ENCODE results near the gene USH2A. TPM values are rescaled to one million over a fixed set of nuclear protein-coding genes. Genes with fewer than 3 reads are reported as not detected.

Gene USH2A
- total and polyA plus RNA-seq, 12 donors: 0.03 to 1.9 (median 0.16) TPM; not detected in 3

DNA sequence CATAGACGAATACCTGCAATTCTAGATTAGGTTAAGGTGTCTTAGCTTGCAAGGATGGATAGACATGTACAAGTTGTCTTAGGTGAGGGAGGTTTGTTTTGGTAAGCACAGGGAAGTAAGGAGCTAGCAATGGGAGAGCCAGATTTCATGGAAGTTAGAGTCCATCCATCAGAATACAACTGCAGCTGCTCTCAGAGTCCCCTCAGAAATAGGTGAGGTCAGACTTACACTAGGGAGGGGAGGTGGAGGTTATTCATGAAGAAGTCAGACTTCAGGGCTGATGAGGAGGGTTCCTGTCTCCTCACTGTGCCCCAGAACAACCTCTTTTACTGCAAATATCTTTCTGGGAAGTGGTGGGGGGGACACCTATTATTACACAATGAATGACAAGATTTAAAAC lies 770.9 kb downstream of the USH2A start:
- H3K27me3 ChIP-seq: no peaks in the 10 kb centered on the region
- H3K9me3 ChIP-seq (replicated peaks in 1 of 3): no peaks in the 10 kb centered on the region
- TF ChIP-seq, protein P1, sequence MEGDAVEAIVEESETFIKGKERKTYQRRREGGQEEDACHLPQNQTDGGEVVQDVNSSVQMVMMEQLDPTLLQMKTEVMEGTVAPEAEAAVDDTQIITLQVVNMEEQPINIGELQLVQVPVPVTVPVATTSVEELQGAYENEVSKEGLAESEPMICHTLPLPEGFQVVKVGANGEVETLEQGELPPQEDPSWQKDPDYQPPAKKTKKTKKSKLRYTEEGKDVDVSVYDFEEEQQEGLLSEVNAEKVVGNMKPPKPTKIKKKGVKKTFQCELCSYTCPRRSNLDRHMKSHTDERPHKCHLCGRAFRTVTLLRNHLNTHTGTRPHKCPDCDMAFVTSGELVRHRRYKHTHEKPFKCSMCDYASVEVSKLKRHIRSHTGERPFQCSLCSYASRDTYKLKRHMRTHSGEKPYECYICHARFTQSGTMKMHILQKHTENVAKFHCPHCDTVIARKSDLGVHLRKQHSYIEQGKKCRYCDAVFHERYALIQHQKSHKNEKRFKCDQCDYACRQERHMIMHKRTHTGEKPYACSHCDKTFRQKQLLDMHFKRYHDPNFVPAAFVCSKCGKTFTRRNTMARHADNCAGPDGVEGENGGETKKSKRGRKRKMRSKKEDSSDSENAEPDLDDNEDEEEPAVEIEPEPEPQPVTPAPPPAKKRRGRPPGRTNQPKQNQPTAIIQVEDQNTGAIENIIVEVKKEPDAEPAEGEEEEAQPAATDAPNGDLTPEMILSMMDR (IDR thresholded peaks at IDR 0.05): no peak
- TF ChIP-seq POLR2A (IDR thresholded peaks at IDR 0.05): no peak
- H3K27ac ChIP-seq: no peak overlapping the region
- no peaks in the 10 kb centered on the region for H3K36me3 ChIP-seq (replicated peaks in 1 of 2)
- H3K4me1 ChIP-seq (replicated peaks in 1 of 2): no peaks in the 10 kb centered on the region
- intact Hi-C loops (cut with DNase I): loop anchor here in 1 of 2 donors (5.0 kb wide), 1 partner anchor 140 kb away; no protein-coding TSS in a partner anchor
- no peak for DNase-seq
- no peak overlapping the region for H3K4me3 ChIP-seq
- WGBS, 4 donors: 68 to 81% (median 75%) methylated on average over 1 of the region's 1 CpG

DNA sequence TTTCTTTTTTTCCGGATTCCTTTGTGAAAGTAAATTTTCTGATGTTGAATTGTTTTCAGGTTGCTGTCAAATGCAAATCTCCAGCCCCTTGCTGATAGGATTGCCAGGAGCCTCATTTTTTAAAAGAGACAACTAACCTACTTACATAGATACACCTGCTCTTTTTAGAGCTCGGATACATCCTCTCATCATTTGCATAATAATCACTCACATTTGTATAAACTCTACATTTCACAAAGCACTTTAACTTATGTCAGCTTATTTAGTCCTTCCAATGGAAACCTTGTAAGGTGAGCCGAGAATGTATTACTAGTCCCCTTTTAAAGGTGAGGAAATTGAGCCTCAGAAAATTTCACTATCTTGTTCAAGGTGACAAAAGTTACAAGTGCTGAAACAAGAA lies 771.4 kb downstream of the USH2A start:
- Histone ChIP-seq H3K36me3 (replicated peaks in 1 of 2) (no peaks in the 10 kb centered on the region), H3K4me1 (replicated peaks in 1 of 2) (no peaks in the 10 kb centered on the region), H3K4me3 (no peak overlapping the region), H3K27me3 (no peaks in the 10 kb centered on the region), H3K9me3 (replicated peaks in 1 of 3) (no peaks in the 10 kb centered on the region), H3K27ac (no peak overlapping the region)
- no peak for DNase-seq
- TF ChIP-seq, protein P1 (IDR thresholded peaks at IDR 0.05): no peak
- TF ChIP-seq POLR2A (IDR thresholded peaks at IDR 0.05): no peak
- 59 to 68% (median 63%) methylated on average over 3 of the region's 3 CpGs for WGBS, 4 donors
- intact Hi-C loops (cut with DNase I): loop anchor here in 1 of 2 donors (5.0 kb wide), 1 partner anchor 140 kb away; no protein-coding TSS in a partner anchor

- 51 to 57% (median 55%) methylated on average over 9 of the region's 9 CpGs for WGBS, 4 donors
- intact Hi-C loops (cut with DNase I): loop anchor here in 1 of 2 donors (5.0 kb wide), 1 partner anchor 142 kb away; no protein-coding TSS in a partner anchor
- no peaks in the 10 kb centered on the region for H3K36me3 ChIP-seq (replicated peaks in 1 of 2)
- no peaks in the 10 kb centered on the region for H3K9me3 ChIP-seq (replicated peaks in 1 of 3)
- H3K4me3 ChIP-seq: no peak overlapping the region
- DNase-seq: no peak
- no peak overlapping the region for H3K27ac ChIP-seq
- TF ChIP-seq, protein P1 (IDR thresholded peaks at IDR 0.05): no peak
- no peak for TF ChIP-seq POLR2A (IDR thresholded peaks at IDR 0.05)
- no peaks in the 10 kb centered on the region for H3K27me3 ChIP-seq
- no peaks in the 10 kb centered on the region for H3K4me1 ChIP-seq (replicated peaks in 1 of 2)
Observed at GRCh38 chr1:215650446-215651149, 772.6 kb downstream of the USH2A start.

DNA sequence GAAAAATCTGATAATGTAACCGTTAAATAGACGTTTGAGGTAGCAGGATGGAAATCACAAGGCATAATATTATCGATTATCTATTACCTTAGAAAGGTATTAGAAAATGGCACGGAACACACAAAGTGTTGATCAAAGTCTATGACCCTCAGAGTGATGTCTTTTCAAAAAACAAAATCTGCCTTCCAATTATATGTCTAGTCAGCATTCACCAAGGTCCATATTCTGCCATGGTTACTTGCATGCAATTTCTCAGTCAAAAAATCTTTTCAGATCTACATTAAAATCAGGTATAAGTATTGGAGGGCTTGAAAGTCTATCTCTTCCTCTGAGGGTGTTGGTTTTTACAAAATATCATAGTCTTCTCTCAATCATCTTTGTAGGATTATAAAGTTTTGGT lies 774.3 kb downstream of the USH2A start:
- WGBS, 4 donors: 86 to 94% (median 89%) methylated on average over 4 of the region's 4 CpGs
- no peaks in the 10 kb centered on the region for H3K4me1 ChIP-seq (replicated peaks in 1 of 2)

More for the DNA sequence above, 774.3 kb downstream of the USH2A start:
- DNase-seq: no peak
- no peaks in the 10 kb centered on the region for H3K9me3 ChIP-seq (replicated peaks in 1 of 3)
- TF ChIP-seq POLR2A (IDR thresholded peaks at IDR 0.05): no peak
- TF ChIP-seq, protein P1 (IDR thresholded peaks at IDR 0.05): no peak
- no peak overlapping the region for H3K27ac ChIP-seq
- H3K4me3 ChIP-seq: no peak overlapping the region
- intact Hi-C loops (cut with DNase I): no loop called here
- H3K36me3 ChIP-seq (replicated peaks in 1 of 2): no peaks in the 10 kb centered on the region
- H3K27me3 ChIP-seq: no peaks in the 10 kb centered on the region

Data from adrenal gland (tissue), 12 donors.